HG03520 (cell line): ENCODE measurements around the gene MBTPS1.
A peak's percentile ranks its signal among the peaks of the same experiment; 100 is the strongest.

ENCODE experiments used
- ATAC-seq: cut with Tn5 transposase; IDR thresholded peaks from one replicate; pipeline ENCODE4 v1.9.1; 2021; ENCODE audit warnings: mild to moderate bottlenecking, moderate library complexity; ENCODE audit not compliant: unreplicated experiment

The MBTPS1 gene

GRCh38 chr16:84013787-84014569 is 102.8 kb downstream of the MBTPS1 start:
- peak; percentile 81 for ATAC-seq

GRCh38 chr16:84009282-84009681 is 107.5 kb downstream of the MBTPS1 start:
- no peak for ATAC-seq

GRCh38 chr16:84007965-84008364 is 108.8 kb downstream of the MBTPS1 start:
- ATAC-seq: no peak

GRCh38 chr16:84007520-84007919 is 109.2 kb downstream of the MBTPS1 start:
- no peak for ATAC-seq

GRCh38 chr16:84005391-84005790 is 111.4 kb downstream of the MBTPS1 start:
- no peak for ATAC-seq

GRCh38 chr16:84004442-84004841 is 112.3 kb downstream of the MBTPS1 start:
- ATAC-seq: no peak
